Erythroblast (primary cell): ENCODE data around the gene MIER3.
A peak's percentile ranks its signal among the peaks of the same experiment; 100 is the strongest.

Experiments
- DNase-seq, 2 experiments: peaks; one replicate each; lab custom pipeline; 2025; lab: John Stamatoyannopoulos, UW
- GATA1 ChIP-seq: IDR thresholded peaks from 2 replicates; pipeline ENCODE4 v1.6.1; 2011; ENCODE audit warnings: low read depth, mild to moderate bottlenecking, control low read depth, low read length, moderate library complexity
- POLR2A ChIP-seq: IDR thresholded peaks from 2 replicates; pipeline ENCODE4 v1.6.1; 2011; ENCODE audit warnings: mild to moderate bottlenecking, low read length

MIER3 gene

DNA sequence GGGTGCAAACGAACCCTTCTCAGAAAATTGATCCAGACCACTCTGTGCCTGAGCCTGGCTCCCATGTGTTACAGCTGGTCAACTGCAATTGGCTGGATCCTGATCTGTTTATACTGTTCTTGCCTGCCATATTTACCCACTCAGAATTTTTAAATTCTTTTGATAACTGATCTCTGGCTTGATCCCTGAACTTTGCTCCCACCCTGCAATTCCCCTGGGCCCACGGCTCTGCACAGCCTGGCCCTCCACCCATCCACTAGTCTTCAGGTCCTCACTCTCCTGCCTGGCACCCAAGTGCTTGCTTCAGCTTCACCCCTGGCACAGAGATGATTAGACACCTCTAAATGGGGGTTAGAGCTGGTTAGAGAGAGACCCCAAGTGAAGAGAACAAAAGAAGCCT, 25.9 kb upstream of the MIER3 start:
- TF ChIP-seq POLR2A (no peak), GATA1 (no peak)
- no peak for DNase-seq

DNA sequence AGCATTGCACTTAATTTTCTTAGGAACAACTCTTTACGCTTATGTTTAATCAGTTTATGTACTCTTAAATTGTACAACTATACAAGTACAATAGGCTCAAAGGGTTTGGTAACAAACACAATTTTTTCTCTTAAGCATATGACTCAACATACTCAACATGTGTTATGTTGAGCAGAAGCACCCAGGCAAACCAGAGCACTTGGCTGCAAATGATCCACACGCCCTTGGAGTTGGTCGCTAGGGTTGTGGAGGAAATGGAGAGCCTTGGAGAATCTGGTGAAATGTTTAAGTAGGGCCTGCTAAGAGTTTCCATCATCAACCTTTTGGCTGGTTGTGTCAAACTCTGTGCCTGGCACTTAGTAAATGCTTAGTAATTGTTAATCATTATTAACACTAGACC, 25.1 kb upstream of the MIER3 start:
- TF ChIP-seq POLR2A (no peak), GATA1 (no peak)
- no peak for DNase-seq

DNA sequence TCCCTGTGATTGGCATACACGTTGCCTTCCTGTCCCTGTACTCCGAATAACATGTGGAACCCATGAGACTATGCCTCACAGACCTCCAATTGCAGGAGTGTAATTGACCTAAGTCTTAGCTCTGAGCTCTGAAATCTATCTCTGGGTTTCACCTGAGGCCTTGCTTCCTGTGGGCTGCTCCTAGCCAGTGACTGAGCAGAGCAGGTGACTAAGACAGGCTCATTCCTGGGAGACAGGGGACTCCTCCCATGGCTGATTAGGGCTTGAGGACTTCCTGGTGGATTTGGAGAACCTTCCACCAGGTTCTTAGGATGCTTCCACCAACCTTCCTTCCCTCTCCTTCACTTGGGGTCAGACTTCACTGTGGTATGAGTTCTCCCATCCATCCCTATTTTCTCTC, 22.3 kb upstream of the MIER3 start:
- TF ChIP-seq POLR2A (no peak), GATA1 (no peak)
- DNase-seq = no peak

DNA sequence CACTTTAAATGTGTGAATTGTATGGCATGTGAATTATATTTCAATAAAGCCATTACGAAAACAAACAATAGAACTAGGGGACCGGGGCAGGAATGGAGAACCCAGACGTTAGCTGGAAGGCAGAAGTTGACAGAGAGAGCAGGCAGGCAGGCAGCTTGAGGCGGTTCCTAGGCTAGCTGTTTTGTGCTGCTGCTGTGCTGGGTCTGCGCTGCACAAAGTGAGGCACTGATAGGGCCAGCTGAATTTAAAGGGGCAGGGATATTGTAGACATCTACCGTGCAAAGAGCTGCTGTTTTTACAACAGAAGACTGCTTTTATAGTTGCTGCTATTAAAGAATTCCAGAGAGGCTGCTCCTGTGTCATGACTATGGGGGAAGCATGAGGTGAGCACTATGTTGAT, 21.6 kb upstream of the MIER3 start:
- DNase-seq = no peak

DNA sequence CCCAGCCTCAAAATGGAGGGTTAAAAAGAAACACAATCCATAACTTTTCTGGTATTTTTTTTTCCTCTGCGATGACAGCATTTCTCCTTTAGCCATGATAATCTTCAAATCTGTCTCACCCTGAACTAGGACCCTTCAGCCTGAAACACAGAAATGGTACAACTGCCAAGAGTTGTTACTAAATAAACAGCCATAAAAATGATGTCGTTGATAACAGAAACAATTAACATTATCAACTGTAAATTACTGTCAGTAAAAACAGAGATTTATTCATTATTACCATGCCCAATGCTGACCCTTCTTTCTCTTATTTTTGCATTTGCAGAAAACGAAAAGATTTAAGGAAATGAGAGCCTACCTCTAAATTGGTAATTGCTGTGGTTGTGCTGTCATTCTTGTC, 19.4 kb upstream of the MIER3 start:
- no peak for DNase-seq
- TF ChIP-seq POLR2A = no peak
- TF ChIP-seq GATA1 = no peak

More for the DNA sequence above, 21.6 kb upstream of the MIER3 start:
- TF ChIP-seq GATA1 (no peak), POLR2A (no peak)

DNA sequence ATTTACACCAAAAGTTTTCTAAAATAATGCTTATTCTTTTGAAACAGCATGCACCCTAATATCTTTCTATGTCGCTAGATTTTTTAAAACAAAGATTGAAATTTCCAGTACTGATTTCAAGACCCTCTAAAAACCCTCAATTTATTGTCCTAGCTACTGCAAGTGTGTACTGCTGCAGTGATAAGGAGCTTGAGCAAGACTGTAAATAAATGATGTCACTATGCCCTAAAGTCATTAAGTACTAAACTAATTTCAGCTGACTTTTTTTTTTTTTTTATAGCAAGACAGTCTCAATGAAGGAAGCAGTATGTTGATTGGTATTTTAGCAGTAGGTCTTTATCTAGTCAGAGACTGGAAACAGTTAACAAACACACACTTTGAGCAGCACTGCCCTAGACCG, 12.2 kb upstream of the MIER3 start:
- no peak for DNase-seq

DNA sequence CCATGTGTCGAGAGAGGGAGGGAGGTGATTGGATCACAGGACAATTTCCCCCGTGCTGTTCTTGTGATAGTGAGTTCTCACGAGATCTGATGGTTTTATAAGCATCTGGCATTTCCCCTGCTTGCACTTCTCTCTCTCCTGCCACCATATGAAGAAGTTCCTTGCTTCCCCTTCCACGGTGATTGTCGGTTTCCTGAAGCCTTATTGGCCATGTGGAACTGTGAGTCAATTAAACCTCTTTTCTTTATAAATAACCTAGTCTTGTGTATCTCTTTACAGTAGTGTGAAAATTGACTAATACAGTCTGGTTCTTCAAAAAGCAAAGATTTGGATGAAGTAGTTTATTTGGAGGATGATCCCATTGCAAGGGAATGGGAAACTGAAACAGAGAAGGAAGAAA, 11.3 kb upstream of the MIER3 start:
- TF ChIP-seq POLR2A (no peak), GATA1 (no peak)
- no peak for DNase-seq

More for the DNA sequence above, 12.2 kb upstream of the MIER3 start:
- TF ChIP-seq POLR2A (no peak), GATA1 (no peak)

DNA sequence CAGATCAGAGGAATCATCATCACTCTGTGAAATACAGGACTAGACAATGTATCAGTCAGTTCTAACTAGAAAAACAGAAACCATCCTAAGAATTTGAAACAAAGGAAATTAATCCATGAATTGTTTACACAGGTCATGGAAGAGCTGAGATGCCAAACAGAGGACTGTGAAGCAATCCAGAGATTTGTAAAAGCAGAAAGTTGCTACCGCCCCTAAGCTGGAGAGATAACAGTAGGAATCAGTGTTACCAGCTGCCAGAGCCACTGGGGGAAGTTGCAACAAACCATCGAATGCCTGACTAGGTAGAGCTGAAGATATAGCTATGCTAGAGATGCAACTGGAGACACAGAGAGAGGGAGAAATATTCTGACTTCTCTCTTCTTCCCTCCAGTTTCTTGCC, 10.4 kb upstream of the MIER3 start:
- DNase-seq = no peak

DNA sequence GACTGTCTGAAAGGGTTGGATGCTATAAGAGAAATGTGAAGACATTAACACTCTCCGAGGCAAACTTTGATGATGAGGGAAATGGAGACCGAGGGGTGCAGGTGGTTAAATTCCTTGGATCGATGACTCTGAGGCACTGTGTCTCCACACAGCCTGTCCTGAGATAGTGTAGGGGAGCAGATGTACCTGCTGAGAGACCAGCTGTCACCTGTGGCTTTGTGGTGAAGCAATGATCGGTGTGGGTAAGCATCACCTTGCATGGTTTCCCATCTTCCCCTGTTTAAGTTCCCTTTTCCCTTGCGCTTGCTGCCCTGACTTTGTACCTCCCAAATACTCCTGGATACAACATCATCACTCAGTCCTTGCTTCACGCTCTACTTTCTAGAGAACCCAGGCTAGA, 9.8 kb upstream of the MIER3 start:
- no peak for DNase-seq
- TF ChIP-seq POLR2A (no peak), GATA1 (no peak)

More for the DNA sequence above, 10.4 kb upstream of the MIER3 start:
- TF ChIP-seq POLR2A (no peak), GATA1 (no peak)

DNA sequence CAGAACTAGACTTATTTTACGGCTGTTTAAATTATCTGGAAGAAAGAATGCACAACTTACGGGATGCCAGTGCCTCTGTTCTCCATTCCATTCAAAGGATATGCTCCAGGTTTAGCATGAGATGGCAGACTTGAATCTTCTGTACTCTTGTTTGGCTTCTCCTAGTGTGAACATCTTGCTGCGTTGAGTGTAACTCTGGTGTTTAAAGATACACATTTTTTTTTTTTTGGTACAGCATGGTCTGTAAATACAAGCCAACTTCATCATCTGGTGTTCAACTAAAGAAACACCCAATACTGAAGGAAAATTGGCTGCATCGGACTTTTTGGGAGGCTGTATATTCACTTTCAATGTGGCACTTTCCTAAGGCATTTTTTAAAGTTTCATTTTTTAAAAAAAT, 7.4 kb upstream of the MIER3 start:
- TF ChIP-seq POLR2A (no peak), GATA1 (no peak)
- no peak for DNase-seq

DNA sequence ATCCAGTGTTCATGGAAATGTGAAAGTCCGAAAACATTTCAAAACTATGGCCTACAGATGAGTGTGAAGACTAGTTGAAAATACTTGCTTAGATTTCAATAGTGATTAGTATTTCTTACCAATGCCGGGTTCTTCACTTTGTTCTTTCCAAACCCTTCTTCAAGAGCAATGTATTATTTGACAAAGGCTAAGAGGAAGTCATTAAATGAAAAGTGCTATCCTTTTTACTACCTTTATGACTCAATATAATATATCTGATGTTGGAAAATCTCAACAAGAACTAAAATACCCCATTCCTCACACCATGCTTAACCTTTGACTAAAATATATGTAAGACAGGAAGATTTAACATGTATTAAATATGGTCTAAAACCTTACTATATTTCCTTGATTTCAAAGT, 6.7 kb upstream of the MIER3 start:
- DNase-seq = no peak
- no peak for TF ChIP-seq POLR2A
- no peak for TF ChIP-seq GATA1

DNA sequence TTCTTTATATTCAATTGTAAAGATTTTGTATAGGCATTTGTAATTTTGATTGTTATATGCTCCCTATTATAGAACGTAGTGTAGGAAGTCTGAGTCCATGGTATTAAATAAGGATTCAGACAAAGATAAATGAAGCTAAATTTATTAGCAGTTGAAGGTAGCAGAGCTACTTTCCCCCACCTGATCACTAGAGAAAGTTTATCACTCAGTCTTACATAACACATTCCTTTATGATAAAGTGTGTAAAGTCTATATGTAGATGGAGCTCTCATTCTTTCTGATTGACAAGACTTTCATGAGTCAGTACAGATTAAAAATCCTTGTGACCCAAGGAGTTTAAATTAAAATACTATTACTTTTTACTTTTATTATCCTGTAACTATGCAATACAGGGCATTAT, 2.3 kb upstream of the MIER3 start:
- TF ChIP-seq GATA1 (no peak), POLR2A (no peak)
- DNase-seq = no peak

DNA sequence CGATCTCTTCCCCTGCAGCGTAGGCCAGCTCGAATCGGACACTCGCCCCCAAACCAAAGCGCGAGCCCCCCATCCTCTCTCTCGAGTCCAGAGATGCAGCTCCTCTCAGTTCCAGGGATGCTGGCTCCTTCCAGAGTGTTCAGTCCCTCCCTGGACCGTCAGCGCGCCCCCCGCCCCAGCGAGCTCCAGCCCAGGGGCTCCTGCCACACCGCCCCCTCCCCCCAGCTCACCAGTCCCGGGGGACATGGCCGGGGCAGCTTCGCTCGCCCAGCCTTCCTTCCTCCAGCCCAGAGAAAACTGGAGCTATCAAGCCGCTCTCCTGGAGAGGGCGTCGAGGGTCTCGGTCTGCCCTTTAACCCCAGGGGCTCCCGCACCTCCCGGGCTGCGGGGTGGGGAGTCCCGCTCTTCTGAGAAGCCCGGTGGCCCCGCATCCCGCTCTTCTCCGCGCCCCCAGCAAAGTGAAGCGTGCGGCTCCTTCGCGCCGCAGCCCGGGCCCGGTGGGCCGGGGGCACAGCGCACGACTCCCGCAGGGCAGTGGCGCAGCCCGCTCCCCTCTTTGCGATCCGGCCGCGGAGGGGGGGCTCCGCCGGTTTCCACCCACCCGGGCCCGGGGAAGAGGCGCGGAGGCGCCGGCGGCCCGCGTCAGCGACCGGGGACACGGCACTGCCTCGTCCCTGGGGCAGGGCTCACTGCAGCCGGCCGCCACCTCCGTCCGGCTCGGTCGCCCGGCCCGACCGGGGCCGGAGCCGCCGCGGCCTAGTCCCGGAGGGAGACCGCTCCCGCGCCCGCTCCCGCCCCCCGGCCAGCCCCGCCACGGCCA, 587 bp downstream of the MIER3 start:
- peak; percentile 58 to 70 for DNase-seq
- TF ChIP-seq POLR2A (no peak), GATA1 (no peak)

DNA sequence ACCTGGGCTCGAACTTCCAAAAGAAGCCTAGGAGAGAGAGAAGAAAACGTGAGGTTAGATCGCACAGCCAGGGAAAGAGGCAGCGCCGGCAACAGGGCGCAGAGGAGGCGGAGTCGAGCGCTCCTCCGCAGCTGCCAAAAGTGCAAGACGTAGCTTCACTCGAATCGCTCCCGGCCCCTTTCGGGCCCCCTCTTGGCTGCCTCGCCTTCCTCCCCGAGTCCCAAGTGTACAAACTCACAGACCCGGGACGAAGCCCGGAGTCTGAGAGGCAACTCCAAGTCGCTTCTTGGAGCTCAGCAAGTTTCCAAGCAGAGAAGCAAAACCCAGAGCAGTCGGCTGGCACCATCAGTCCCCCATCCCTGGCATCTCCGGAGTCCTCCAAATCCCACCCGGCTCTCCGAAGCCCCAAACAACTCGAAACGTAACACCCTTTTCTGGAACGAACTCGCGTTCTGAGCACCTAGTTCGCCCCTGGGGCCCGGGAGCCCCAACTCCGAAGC, 1.2 kb downstream of the MIER3 start:
- DNase-seq = peak; percentile 68 to 80
- no peak for TF ChIP-seq POLR2A
- no peak for TF ChIP-seq GATA1

DNA sequence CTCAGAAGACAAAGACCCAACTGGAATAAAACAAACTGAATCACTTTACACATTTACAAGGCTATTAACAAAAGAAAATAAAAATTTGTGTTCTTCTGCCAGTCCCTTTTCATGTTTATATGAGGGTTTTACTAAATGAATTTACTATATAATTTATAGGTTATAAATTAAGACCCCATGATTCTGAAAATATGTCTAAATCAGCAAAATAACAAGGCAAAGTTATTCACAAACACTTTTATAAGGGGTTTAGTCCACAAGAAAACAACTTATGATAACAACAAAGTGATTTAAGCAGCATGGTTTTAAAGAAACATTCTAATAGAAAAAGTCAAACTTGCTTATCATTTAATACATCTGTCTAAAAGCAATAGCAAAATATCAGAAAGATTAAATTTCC, 4.9 kb downstream of the MIER3 start:
- TF ChIP-seq GATA1 = no peak
- TF ChIP-seq POLR2A = no peak
- no peak for DNase-seq
